Putamen (tissue), 1 donor: ENCODE measurements around the gene WIF1.

ENCODE experiments used
- DNase-seq: peaks from one replicate; pipeline ENCODE4 v3.0.0-alpha.2; 2016; ENCODE audit warnings: low spot score

Gene WIF1

GRCh38 chr12:65022421-65022820 lies 98.7 kb downstream of the WIF1 start:
- no peak for DNase-seq

DNA sequence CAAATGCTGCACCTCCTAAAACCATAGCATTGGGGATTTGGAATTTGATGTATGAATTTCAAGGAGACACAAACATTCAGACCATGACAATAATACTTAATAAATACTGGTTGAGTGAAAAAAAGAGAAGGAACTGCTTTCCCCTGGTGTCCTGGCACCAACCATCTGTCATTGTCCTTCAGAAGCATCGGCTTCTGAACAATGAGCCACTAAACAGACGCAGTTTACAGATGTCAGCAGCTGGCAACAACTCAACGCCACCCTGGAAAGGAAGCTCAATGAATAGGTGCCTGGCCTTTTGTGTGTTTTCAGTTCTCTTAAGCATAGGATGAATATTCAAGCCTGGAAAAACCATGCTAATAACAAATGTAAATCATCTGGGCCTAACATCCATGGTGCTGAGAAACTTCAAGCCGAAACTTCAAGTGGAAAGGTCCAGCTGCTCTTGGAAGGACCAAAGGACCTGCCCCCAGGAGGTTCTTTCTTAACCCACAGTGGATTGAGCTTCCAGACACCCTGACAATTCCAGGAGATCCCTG lies 101.3 kb downstream of the WIF1 start:
- DNase-seq, result no peak

DNA sequence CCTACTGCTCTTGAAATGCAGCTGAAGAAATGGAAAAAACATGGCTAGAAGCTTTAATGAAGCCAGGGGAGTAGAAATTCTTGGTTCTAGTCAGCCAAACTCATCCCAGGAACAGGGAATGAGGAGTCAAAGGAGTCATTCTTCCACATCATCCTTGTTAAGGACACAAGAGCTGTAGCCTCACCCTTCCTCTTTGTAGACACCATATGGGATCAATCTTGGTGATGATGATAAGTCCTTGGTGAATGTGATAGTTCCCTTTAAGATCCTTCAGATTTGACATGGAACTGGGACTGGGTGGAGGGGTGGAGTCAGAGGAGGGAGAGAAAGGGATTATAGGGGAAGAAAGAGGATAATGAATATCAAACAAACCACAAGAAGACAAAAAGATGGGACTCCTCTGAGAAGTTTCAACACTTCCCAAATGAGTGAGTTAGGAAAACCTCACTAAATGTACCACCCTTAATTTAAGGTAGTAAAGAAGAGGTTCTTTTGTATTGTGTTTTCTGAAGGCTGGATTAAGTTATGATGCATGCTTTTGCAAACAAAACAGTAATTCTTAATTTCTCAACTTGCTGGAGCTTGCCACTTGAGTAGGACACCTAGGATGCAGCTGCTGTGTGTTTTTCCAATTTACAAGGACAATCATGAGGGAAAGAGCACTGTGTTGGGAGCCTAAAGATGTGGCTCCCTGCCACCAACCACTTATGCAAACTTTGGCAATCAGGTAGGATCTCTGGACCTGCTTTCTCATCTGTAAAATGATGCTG lies 104.0 kb downstream of the WIF1 start:
- no peak for DNase-seq

DNA sequence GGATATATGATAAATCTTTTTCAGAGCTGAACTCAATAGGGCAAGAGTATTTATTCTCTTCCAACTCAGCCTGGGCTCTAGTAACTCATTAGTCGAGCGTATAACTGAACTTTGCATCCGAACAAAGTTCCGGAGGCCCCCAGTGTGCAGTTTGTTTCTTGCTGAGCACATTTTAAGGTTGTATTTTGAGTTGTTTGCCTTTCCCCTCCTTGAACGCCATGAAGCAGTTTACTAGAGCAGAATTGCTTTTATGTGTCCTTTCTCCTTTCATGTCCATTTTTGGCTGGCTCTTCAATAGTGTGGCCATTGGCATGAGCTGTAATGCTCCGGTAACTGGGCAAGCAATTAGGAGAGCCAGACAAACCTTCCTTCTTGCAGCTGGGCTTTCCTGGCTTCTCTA lies 105.3 kb downstream of the WIF1 start:
- peak; percentile 39 for DNase-seq

GRCh38 chr12:65014504-65015271 lies 106.4 kb downstream of the WIF1 start:
- DNase-seq, result no peak

- DNase-seq, result no peak
Observed at GRCh38 chr12:65010437-65010836, 110.7 kb downstream of the WIF1 start.

DNA sequence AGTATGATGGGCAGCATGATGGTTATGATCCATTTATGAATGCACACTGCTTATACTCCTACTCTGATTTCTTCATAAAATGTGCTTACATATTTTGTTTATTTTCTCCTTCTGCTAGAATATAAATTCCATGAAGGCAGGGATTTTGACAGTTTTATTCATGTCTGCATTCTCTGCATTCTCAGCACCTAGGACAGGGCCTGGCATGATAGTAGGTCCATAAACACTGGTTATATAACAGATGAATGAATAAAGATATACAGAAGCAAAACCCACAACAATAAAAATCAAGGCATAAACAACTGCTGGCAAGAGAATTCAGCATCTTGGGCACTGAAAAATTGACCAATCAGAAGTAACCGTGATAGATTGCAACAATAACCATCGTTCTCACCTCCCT lies 115.4 kb downstream of the WIF1 start:
- DNase-seq, result no peak

- no peak for DNase-seq
Observed at GRCh38 chr12:65004270-65004669, 116.8 kb downstream of the WIF1 start.
